Measurements from ENCODE around the gene ATG4D. TPM values are rescaled to one million over a fixed set of nuclear protein-coding genes. Genes with fewer than 3 reads are reported as not detected.

Gene ATG4D
- total RNA-seq, result 100 to 1,000 TPM in 2 of 4 donors, 10 to 100 TPM in 2; 79.9 to 164 (median 100) TPM

GRCh38 chr19:10543420-10544241, at the start of gene ATG4D:
ATG4D (plus strand) TSS chr19:10543904; CDS start chr19:10544091, 187 bp downstream.
- TF ChIP-seq POLR2A (IDR thresholded peaks at IDR 0.05) (peak; percentile 77), CTCF (IDR thresholded peaks at IDR 0.05) (no peak), POLR2AphosphoS5 (IDR thresholded peaks at IDR 0.05) (peak in 2 of 3 donors; percentile 88 to 89), EP300 (IDR thresholded peaks at IDR 0.05; ENCODE audit: low read depth) (no peak)
- H3K9me3 ChIP-seq, result no peaks in the 10 kb centered on the region
- peaks cover 8% of the 10 kb centered on the region for H3K27me3 ChIP-seq
- in situ Hi-C loops (cut with MboI; ENCODE audit: low pct_ligation_motif_present in 1 of 4, low pct_unique_long_range_greater_than_20kb in 1 of 4, low sequenced_read_pairs in 3 of 4) (no loop called here), intact Hi-C loops (cut with DNase I; ENCODE audit: low total_unique reads) (no loop called here)
- peaks cover 0 to 11% (median 0%) of the 10 kb centered on the region in 4 donors for H3K36me3 ChIP-seq
- H3K4me1 ChIP-seq, result peaks cover 4 to 25% (median 17%) of the 10 kb centered on the region in 4 donors
- WGBS, 2 donors (ENCODE audit: low coverage in 1 of 2), result 1% methylated on average over 39 of the region's 79 CpGs; no CpG with 5 or more reads in 1 of the 2 donors
- peak within 1 kb of the TSS; percentile 92 to 98 (median 96) for H3K27ac ChIP-seq
- peak within 1 kb of the TSS; percentile 82 to 99 (median 94) for H3K4me3 ChIP-seq
- DNase-seq, result peak; percentile 94

GRCh38 chr19:10497371-10497770, 46.3 kb upstream of the ATG4D start:
- TF ChIP-seq EP300 (IDR thresholded peaks at IDR 0.05; ENCODE audit: low read depth), result no peak
- no peak for TF ChIP-seq POLR2A (IDR thresholded peaks at IDR 0.05)
- no peak for TF ChIP-seq POLR2AphosphoS5 (IDR thresholded peaks at IDR 0.05)
- no peak for TF ChIP-seq CTCF (IDR thresholded peaks at IDR 0.05)
- Histone ChIP-seq H3K27me3 (no peaks in the 10 kb centered on the region), H3K4me1 (peaks cover 20 to 52% (median 38%) of the 10 kb centered on the region in 4 donors), H3K4me3 (no peak overlapping the region), H3K27ac (peak overlapping the region in 2 of 4 donors; percentile 81 to 84), H3K36me3 (peaks cover 0 to 19% (median 8%) of the 10 kb centered on the region in 4 donors), H3K9me3 (no peaks in the 10 kb centered on the region)
- intact Hi-C loops (cut with DNase I; ENCODE audit: low total_unique reads) (no loop called here), in situ Hi-C loops (cut with MboI; ENCODE audit: low pct_ligation_motif_present in 1 of 4, low pct_unique_long_range_greater_than_20kb in 1 of 4, low sequenced_read_pairs in 3 of 4) (no loop called here)
- 93 to 100% methylated on average over 1 to 4 of the region's 4 CpGs for WGBS, 2 donors (ENCODE audit: low coverage in 1 of 2)
- no peak for DNase-seq

GRCh38 chr19:10499550-10500246, 44.0 kb upstream of the ATG4D start:
- Histone ChIP-seq H3K9me3 (no peaks in the 10 kb centered on the region), H3K4me1 (peaks cover 20 to 57% (median 41%) of the 10 kb centered on the region in 4 donors), H3K4me3 (no peak overlapping the region), H3K36me3 (peaks cover 0 to 19% (median 8%) of the 10 kb centered on the region in 4 donors), H3K27me3 (no peaks in the 10 kb centered on the region), H3K27ac (peak overlapping the region in 3 of 4 donors; percentile 80 to 98 (median 81))
- no peak for TF ChIP-seq EP300 (IDR thresholded peaks at IDR 0.05; ENCODE audit: low read depth)
- no peak for TF ChIP-seq POLR2A (IDR thresholded peaks at IDR 0.05)
- intact Hi-C loops (cut with DNase I; ENCODE audit: low total_unique reads), result loop anchor here (10.0 kb wide), 2 partner anchors 65 to 145 kb away; partner anchors contain the start of genes CDKN2D and KRI1
- 88 to 100% methylated on average over 1 to 16 of the region's 24 CpGs for WGBS, 2 donors (ENCODE audit: low coverage in 1 of 2)
- DNase-seq, result no peak
- in situ Hi-C loops (cut with MboI; ENCODE audit: low pct_ligation_motif_present in 1 of 4, low pct_unique_long_range_greater_than_20kb in 1 of 4, low sequenced_read_pairs in 3 of 4), result no loop called here

- intact Hi-C loops (cut with DNase I; ENCODE audit: low total_unique reads) (loop anchor here (10.0 kb wide), 2 partner anchors 65 to 145 kb away; partner anchors contain the start of genes CDKN2D and KRI1), in situ Hi-C loops (cut with MboI; ENCODE audit: low pct_ligation_motif_present in 1 of 4, low pct_unique_long_range_greater_than_20kb in 1 of 4, low sequenced_read_pairs in 3 of 4) (no loop called here)
- Histone ChIP-seq H3K4me3 (no peak overlapping the region), H3K9me3 (no peaks in the 10 kb centered on the region), H3K27ac (peak overlapping the region in 2 of 4 donors; percentile 19 to 98), H3K27me3 (no peaks in the 10 kb centered on the region), H3K4me1 (peaks cover 20 to 57% (median 41%) of the 10 kb centered on the region in 4 donors), H3K36me3 (peaks cover 0 to 14% (median 6%) of the 10 kb centered on the region in 4 donors)
- WGBS, 2 donors (ENCODE audit: low coverage in 1 of 2), result 93 to 96% methylated on average over 2 of the region's 2 CpGs
- no peak for TF ChIP-seq CTCF (IDR thresholded peaks at IDR 0.05)
- no peak for TF ChIP-seq POLR2A (IDR thresholded peaks at IDR 0.05)
- no peak for TF ChIP-seq EP300 (IDR thresholded peaks at IDR 0.05; ENCODE audit: low read depth)
- no peak for TF ChIP-seq POLR2AphosphoS5 (IDR thresholded peaks at IDR 0.05)
- no peak for DNase-seq
Observed at GRCh38 chr19:10500247-10500592, 43.5 kb upstream of the ATG4D start.

Measured in transverse colon (tissue), 4 donors.